HFFc6 (cell line): ENCODE data around the gene GARRE1. TPM values are rescaled to one million over a fixed set of nuclear protein-coding genes. Genes with fewer than 3 reads are reported as not detected.

Experiments
- DNase-seq: peaks from one replicate; pipeline ENCODE4 v3.0.0-alpha.2; 2018
- H3K27ac Mint-ChIP-seq: 2 replicates; pipeline ENCODE4 v1.8.0; 2020; ENCODE audit warnings: mild to moderate bottlenecking, mixed read lengths
- H3K27me3 Mint-ChIP-seq: 2 replicates; pipeline ENCODE4 v1.8.0; 2021; ENCODE audit warnings: mild to moderate bottlenecking, moderate library complexity, mixed read lengths; ENCODE audit not compliant: insufficient read depth
- H3K36me3 Mint-ChIP-seq: 2 replicates; pipeline ENCODE4 v1.8.0; 2021; ENCODE audit warnings: low read depth, mixed read lengths
- H3K4me1 Mint-ChIP-seq: 2 replicates; pipeline ENCODE4 v1.8.0; 2020; ENCODE audit warnings: low read depth, mixed read lengths
- H3K4me3 Mint-ChIP-seq: 2 replicates; pipeline ENCODE4 v1.8.0; 2020; ENCODE audit warnings: mild to moderate bottlenecking, moderate library complexity, mixed read lengths
- H3K9me3 Mint-ChIP-seq: 2 replicates; pipeline ENCODE4 v1.8.0; 2020; ENCODE audit warnings: mild to moderate bottlenecking, mixed read lengths
- CTCF ChIP-seq: fragments of 200-600 bp; sonication (generic); IDR thresholded peaks from 2 replicates; pipeline ENCODE4 v1.5.0; 2021; ENCODE audit warnings: antibody characterized with exemption, mild to moderate bottlenecking
- total RNA-seq, 6 experiments: library from RNA; stranded (reverse); fragmentation: NEBNext Ultra II Directional; extraction: Animal tissue kit (Norgen Biotek cat#: 25700); gene quantifications; 2 replicates in 1 of 6; 3 replicates in 5 of 6; pipeline ENCODE4 v1.2.3, GENCODE V29; 2021

The GARRE1 gene
- total RNA-seq, 6 experiments from 2014 or later = 16.2 to 26.0 (median 22.7) TPM

- Mint-ChIP-seq H3K4me1 (peaks cover 6% of the 10 kb centered on the region), H3K4me3 (no peak overlapping the region), H3K9me3 (no peaks in the 10 kb centered on the region), H3K36me3 (peaks cover 22% of the 10 kb centered on the region), H3K27ac (no peak overlapping the region), H3K27me3 (no peaks in the 10 kb centered on the region; the same call in 1 of the 2 replicates)
- no peak for DNase-seq
- TF ChIP-seq CTCF = no peak
These were observed 45.2 kb downstream of the GARRE1 start for GRCh38 chr19:34299576-34299975.

- H3K27ac Mint-ChIP-seq = no peak overlapping the region
- H3K4me1 Mint-ChIP-seq = peaks cover 6% of the 10 kb centered on the region
- H3K27me3 Mint-ChIP-seq = no peaks in the 10 kb centered on the region; the same call in 1 of the 2 replicates
- peaks cover 22% of the 10 kb centered on the region for H3K36me3 Mint-ChIP-seq
- no peak for TF ChIP-seq CTCF
- H3K4me3 Mint-ChIP-seq = no peak overlapping the region
- no peak for DNase-seq
- no peaks in the 10 kb centered on the region for H3K9me3 Mint-ChIP-seq
These were observed 46.0 kb downstream of the GARRE1 start for GRCh38 chr19:34300380-34300779.

DNA sequence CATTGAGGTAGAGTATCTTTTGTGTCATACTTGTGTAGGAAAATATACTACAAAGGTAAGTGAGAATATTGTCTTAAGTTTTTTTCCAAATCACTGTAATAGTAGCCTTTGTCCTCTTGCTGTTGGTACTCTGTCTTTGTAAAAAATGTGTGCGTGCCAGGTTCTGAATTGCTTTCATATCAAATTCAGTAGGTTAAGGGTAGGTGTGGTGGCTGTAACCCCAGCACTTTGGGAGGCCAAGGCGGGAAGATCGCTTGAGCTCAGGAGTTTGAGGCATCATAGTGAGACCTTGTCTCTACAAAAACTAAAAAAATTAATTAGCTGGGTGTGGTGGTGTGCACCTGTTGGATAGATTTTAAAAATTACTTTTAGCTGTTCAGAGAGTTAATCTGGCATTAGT lies 46.6 kb downstream of the GARRE1 start:
- Mint-ChIP-seq H3K27me3 (no peaks in the 10 kb centered on the region; the same call in 1 of the 2 replicates), H3K36me3 (peaks cover 22% of the 10 kb centered on the region), H3K27ac (no peak overlapping the region), H3K4me3 (no peak overlapping the region), H3K9me3 (no peaks in the 10 kb centered on the region), H3K4me1 (peaks cover 6% of the 10 kb centered on the region)
- DNase-seq = no peak
- TF ChIP-seq CTCF = no peak

Other genes starting within 250 kb of the GARRE1 start
- 10 to 100 TPM; 66.5 to 92.9 (median 87.0) TPM for gene LSM14A, start 82.0 kb upstream of the GARRE1 start, total RNA-seq
- 100 to 1,000 TPM; 171 to 254 (median 212) TPM for gene GPI, start 110.6 kb downstream of the GARRE1 start, total RNA-seq
- 10 to 100 TPM in 5 of 6 experiments, 1 to 10 TPM in 1; 8.8 to 13.3 (median 12.0) TPM for gene PDCD2L, start 149.8 kb downstream of the GARRE1 start, total RNA-seq
- gene UBA2, start 173.8 kb downstream of the GARRE1 start, total RNA-seq = 10 to 100 TPM; 75.2 to 91.0 (median 86.8) TPM
- 10 to 100 TPM; 27.8 to 35.1 (median 29.4) TPM for gene WTIP, start 227.2 kb downstream of the GARRE1 start, total RNA-seq